ENCODE results near the gene PAIP1.
"Not testable (repeated sequence)": the region's sequence is repeated elsewhere in the genome, so short reads cannot be mapped to it uniquely, and the experiment has no call there.

The PAIP1 gene

DNA sequence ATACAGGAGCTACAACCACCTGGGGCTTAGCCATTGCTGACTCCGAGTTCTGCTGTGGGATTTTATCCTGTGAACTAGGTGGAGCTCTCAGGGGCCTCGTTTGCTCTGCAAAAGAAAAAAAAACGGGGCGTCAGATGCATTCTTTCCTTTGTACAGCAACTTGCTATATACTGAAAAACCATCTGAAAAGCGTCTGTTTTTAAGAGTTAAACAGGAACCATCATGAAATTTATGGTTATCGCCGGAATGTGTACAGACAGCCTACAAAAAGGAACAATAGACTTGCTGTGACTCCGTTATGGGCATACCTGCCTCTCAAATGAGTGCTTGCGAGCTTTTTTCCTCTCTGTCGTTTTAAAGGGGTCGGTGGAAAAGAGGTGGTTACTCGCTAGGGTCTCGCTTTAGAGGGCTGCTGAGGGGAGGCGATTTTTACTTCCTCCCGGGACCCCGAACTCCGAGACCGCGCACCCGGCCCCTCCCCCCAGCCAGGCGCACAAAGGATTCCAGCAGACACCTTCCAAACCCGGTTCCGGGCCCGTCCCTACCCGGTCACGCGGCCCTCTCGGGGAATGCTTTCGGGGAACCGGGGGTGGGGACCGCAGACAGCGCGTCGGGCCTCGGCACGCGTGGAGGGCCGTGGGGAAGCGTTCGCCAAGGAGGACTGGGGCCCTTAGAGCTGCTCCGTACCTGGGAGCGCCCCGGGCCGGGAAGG lies 826 bp downstream of the PAIP1 start:
- Histone ChIP-seq H3K4me2 (ENCODE audit: low read length) (peak overlapping the region; percentile 96), H4K20me1 (ENCODE audit: insufficient read depth, low read length) (peaks cover 14% of the 10 kb centered on the region; the same call in 1 of the 2 replicates), H3K9me3 (ENCODE audit: insufficient read depth, low read length) (no peaks in the 10 kb centered on the region), H3K27me3 (ENCODE audit: low read depth, low read length) (no peaks in the 10 kb centered on the region), H3K27ac (ENCODE audit: low read length) (peak overlapping the region; percentile 80), H3K4me1 (ENCODE audit: low read length) (peaks cover 36% of the 10 kb centered on the region), H3K36me3 (replicated peaks; ENCODE audit: low read depth, low read length) (peaks cover 39% of the 10 kb centered on the region), H2AFZ (ENCODE audit: low read depth, low read length) (no peak overlapping the region), H3K9ac (ENCODE audit: low read length) (peak overlapping the region; percentile 97), H3K4me3 (ENCODE audit: low read length) (peak overlapping the region; percentile 85), H3K79me2 (ENCODE audit: low read length) (peaks cover 55% of the 10 kb centered on the region)
- TF ChIP-seq EZH2phosphoT487 (IDR thresholded peaks at IDR 0.05; ENCODE audit: low read depth) = no peak
- TF ChIP-seq, protein P1, sequence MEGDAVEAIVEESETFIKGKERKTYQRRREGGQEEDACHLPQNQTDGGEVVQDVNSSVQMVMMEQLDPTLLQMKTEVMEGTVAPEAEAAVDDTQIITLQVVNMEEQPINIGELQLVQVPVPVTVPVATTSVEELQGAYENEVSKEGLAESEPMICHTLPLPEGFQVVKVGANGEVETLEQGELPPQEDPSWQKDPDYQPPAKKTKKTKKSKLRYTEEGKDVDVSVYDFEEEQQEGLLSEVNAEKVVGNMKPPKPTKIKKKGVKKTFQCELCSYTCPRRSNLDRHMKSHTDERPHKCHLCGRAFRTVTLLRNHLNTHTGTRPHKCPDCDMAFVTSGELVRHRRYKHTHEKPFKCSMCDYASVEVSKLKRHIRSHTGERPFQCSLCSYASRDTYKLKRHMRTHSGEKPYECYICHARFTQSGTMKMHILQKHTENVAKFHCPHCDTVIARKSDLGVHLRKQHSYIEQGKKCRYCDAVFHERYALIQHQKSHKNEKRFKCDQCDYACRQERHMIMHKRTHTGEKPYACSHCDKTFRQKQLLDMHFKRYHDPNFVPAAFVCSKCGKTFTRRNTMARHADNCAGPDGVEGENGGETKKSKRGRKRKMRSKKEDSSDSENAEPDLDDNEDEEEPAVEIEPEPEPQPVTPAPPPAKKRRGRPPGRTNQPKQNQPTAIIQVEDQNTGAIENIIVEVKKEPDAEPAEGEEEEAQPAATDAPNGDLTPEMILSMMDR (IDR thresholded peaks at IDR 0.05; ENCODE audit: low read depth, low read length) = no peak

DNA sequence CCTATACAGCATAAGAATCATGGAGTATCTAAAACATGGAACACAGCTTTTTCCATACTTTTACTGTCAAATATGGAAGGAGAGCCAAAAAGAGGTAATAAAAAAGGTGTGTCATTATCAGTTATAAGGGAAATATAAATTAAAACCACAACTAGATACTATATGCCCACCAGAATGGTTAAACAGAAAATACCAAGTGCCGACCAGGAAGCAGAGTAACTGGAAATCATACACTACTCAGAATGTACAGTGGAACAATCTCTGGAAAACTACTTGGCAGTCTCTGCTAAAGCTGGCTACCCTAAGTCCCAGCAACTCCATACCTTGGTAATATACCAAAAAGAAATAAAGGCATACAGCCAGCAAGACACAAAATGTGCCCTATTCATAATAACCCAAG lies 2.4 kb downstream of the PAIP1 start:
- TF ChIP-seq, protein P1 (IDR thresholded peaks at IDR 0.05; ENCODE audit: low read depth, low read length) = no peak
- TF ChIP-seq EZH2phosphoT487 (IDR thresholded peaks at IDR 0.05; ENCODE audit: low read depth) = no peak
- Histone ChIP-seq H3K9ac (ENCODE audit: low read length) (no peak overlapping the region), H3K9me3 (ENCODE audit: insufficient read depth, low read length) (no peaks in the 10 kb centered on the region), H3K27me3 (ENCODE audit: low read depth, low read length) (no peaks in the 10 kb centered on the region), H3K27ac (ENCODE audit: low read length) (no peak overlapping the region), H4K20me1 (ENCODE audit: insufficient read depth, low read length) (peaks cover 14% of the 10 kb centered on the region; the same call in 1 of the 2 replicates), H3K79me2 (ENCODE audit: low read length) (peaks cover 68% of the 10 kb centered on the region), H3K4me1 (ENCODE audit: low read length) (peaks cover 31% of the 10 kb centered on the region), H2AFZ (ENCODE audit: low read depth, low read length) (no peak overlapping the region), H3K4me3 (ENCODE audit: low read length) (no peak overlapping the region), H3K4me2 (ENCODE audit: low read length) (peak overlapping the region; percentile 96), H3K36me3 (replicated peaks; ENCODE audit: low read depth, low read length) (peaks cover 50% of the 10 kb centered on the region)

DNA sequence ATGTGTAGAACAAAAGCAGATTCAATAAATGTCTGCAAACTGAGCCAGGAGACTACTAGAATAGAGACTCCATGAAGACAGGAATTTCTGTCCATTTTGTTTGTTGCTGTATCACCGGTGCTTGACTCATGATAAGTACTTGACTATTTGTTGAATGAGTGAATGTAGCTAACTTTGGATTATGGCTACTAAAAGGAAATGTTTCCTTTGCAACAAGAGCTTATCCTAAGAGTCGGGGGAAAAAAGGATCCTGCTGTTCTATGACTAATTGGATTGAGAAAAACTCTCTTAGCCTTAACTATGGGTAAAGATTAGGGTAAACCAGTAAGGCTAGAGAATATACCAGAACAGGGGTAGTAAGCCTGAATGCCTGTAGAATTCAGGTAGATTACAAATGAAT lies 3.5 kb downstream of the PAIP1 start:
- Histone ChIP-seq H3K79me2 (ENCODE audit: low read length) (peaks cover 78% of the 10 kb centered on the region), H3K4me2 (ENCODE audit: low read length) (0 out of 2 replicates have a peak overlapping the region, but pooled peaks have one; percentile 3), H3K4me1 (ENCODE audit: low read length) (peaks cover 24% of the 10 kb centered on the region), H3K9me3 (ENCODE audit: insufficient read depth, low read length) (no peaks in the 10 kb centered on the region), H3K36me3 (replicated peaks; ENCODE audit: low read depth, low read length) (peaks cover 50% of the 10 kb centered on the region), H2AFZ (ENCODE audit: low read depth, low read length) (no peak overlapping the region), H3K27me3 (ENCODE audit: low read depth, low read length) (no peaks in the 10 kb centered on the region), H4K20me1 (ENCODE audit: insufficient read depth, low read length) (peaks cover 14% of the 10 kb centered on the region; the same call in 1 of the 2 replicates), H3K9ac (ENCODE audit: low read length) (no peak overlapping the region), H3K4me3 (ENCODE audit: low read length) (no peak overlapping the region), H3K27ac (ENCODE audit: low read length) (no peak overlapping the region)
- TF ChIP-seq, protein P1 (IDR thresholded peaks at IDR 0.05; ENCODE audit: low read depth, low read length) = no peak
- no peak for TF ChIP-seq EZH2phosphoT487 (IDR thresholded peaks at IDR 0.05; ENCODE audit: low read depth)

DNA sequence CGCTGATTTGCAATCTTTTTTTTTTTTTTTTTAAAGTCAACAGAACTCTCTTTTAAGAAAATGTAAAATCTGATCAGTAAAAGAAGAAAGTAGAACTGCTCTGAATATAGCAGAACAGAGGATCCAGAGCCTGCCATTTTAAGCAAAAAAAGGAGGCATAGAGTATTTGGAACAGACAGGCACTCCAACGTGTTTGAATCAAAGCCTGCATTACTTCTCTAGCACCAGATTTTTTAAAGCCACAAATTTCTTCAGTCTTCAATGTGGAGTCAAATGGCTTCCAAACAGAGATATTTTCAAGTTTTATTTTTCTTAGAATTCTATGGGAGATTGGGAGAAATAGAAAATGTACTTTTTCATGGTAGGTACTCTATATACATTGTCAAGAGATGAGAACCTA lies 5.1 kb downstream of the PAIP1 start:
- Histone ChIP-seq H3K4me3 (ENCODE audit: low read length) (no peak overlapping the region), H3K27me3 (ENCODE audit: low read depth, low read length) (no peaks in the 10 kb centered on the region), H3K79me2 (ENCODE audit: low read length) (peaks cover 86% of the 10 kb centered on the region), H3K9me3 (ENCODE audit: insufficient read depth, low read length) (no peaks in the 10 kb centered on the region), H3K36me3 (replicated peaks; ENCODE audit: low read depth, low read length) (peaks cover 56% of the 10 kb centered on the region), H4K20me1 (ENCODE audit: insufficient read depth, low read length) (peaks cover 14% of the 10 kb centered on the region; the same call in 1 of the 2 replicates), H3K4me2 (ENCODE audit: low read length) (no peak overlapping the region), H3K9ac (ENCODE audit: low read length) (no peak overlapping the region), H3K4me1 (ENCODE audit: low read length) (peaks cover 20% of the 10 kb centered on the region), H3K27ac (ENCODE audit: low read length) (no peak overlapping the region), H2AFZ (ENCODE audit: low read depth, low read length) (no peak overlapping the region)
- TF ChIP-seq, protein P1 (IDR thresholded peaks at IDR 0.05; ENCODE audit: low read depth, low read length) = no peak
- TF ChIP-seq EZH2phosphoT487 (IDR thresholded peaks at IDR 0.05; ENCODE audit: low read depth) = no peak

DNA sequence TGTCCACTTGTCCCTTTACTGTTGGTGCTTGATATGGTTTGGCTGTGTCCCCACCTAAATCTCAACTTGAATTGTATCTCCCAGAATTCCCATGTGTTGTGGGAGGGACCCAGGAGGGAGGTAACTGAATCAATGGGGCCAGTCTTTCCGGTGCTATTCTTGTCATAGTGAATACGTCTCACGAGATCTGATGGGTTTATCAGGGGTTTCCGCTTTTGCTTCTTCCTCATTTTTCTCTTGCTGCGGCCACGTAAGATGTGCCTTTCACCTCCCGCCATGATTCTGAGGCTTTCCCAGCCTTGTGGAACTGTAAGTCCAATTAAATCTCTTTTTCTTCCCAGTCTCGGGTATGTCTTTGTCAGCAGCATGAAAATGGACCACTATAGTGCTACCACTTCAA lies 7.6 kb downstream of the PAIP1 start:
- not testable (repeated sequence) for H3K27ac ChIP-seq (ENCODE audit: low read length); H3K4me1 ChIP-seq (ENCODE audit: low read length); H3K27me3 ChIP-seq (ENCODE audit: low read depth, low read length); H3K9ac ChIP-seq (ENCODE audit: low read length); H3K9me3 ChIP-seq (ENCODE audit: insufficient read depth, low read length); H2AFZ ChIP-seq (ENCODE audit: low read depth, low read length)
- peaks cover 67% of the 10 kb centered on the region for H3K79me2 ChIP-seq (ENCODE audit: low read length)
- peaks cover 62% of the 10 kb centered on the region for H3K36me3 ChIP-seq (replicated peaks; ENCODE audit: low read depth, low read length)
- peaks cover 11% of the 10 kb centered on the region; the same call in 1 of the 2 replicates for H4K20me1 ChIP-seq (ENCODE audit: insufficient read depth, low read length)
- 0 out of 2 replicates have a peak overlapping the region, but pooled peaks have one; percentile 7 for H3K4me2 ChIP-seq (ENCODE audit: low read length)
- H3K4me3 ChIP-seq (ENCODE audit: low read length) = peak overlapping the region; percentile 49; the same call in 1 of the 2 replicates
